ENCODE results near the gene IFNAR2. TPM values are rescaled to one million over a fixed set of nuclear protein-coding genes. Genes with fewer than 3 reads are reported as not detected.
"Not testable (repeated sequence)": the region's sequence is repeated elsewhere in the genome, so short reads cannot be mapped to it uniquely, and the experiment has no call there.

The IFNAR2 gene
- total RNA-seq, 1 experiment from 2014 or later = 28.2 TPM

- intact Hi-C loops (cut with micrococcal nuclease; ENCODE audit: unreplicated experiment) = no loop called here
- no TSS peak for BruUV-seq (replicated peaks)
- Histone ChIP-seq H3K4me1 (ENCODE audit: insufficient read depth, low read length, poor library complexity, severe bottlenecking) (no peaks in the 10 kb centered on the region), H3K27ac (ENCODE audit: low read depth, low read length, poor library complexity, severe bottlenecking) (no peak overlapping the region), H3K36me3 (ENCODE audit: insufficient read depth, low read length, poor library complexity, severe bottlenecking) (no peaks in the 10 kb centered on the region), H3K27me3 (replicated peaks; ENCODE audit: insufficient read depth, low read depth, low read length, poor library complexity) (no peaks in the 10 kb centered on the region), H3K9me3 (ENCODE audit: low read depth, low read length, poor library complexity, severe bottlenecking) (no peaks in the 10 kb centered on the region), H3K4me3 (ENCODE audit: low read depth, low read length, poor library complexity, severe bottlenecking) (no peak overlapping the region)
- no peak for DNase-seq (ENCODE audit: low spot score)
- ChIA-PET CTCF (no interaction called here), POLR2A (ENCODE audit: low non-redundant PET) (no interaction called here)
- no peak for TF ChIP-seq EZH2 (IDR thresholded peaks at IDR 0.05; ENCODE audit: borderline replicate concordance, low read depth, low read length, poor library complexity, severe bottlenecking)
- TF ChIP-seq, protein P1, sequence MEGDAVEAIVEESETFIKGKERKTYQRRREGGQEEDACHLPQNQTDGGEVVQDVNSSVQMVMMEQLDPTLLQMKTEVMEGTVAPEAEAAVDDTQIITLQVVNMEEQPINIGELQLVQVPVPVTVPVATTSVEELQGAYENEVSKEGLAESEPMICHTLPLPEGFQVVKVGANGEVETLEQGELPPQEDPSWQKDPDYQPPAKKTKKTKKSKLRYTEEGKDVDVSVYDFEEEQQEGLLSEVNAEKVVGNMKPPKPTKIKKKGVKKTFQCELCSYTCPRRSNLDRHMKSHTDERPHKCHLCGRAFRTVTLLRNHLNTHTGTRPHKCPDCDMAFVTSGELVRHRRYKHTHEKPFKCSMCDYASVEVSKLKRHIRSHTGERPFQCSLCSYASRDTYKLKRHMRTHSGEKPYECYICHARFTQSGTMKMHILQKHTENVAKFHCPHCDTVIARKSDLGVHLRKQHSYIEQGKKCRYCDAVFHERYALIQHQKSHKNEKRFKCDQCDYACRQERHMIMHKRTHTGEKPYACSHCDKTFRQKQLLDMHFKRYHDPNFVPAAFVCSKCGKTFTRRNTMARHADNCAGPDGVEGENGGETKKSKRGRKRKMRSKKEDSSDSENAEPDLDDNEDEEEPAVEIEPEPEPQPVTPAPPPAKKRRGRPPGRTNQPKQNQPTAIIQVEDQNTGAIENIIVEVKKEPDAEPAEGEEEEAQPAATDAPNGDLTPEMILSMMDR (conservative IDR thresholded peaks at IDR 0.05; ENCODE audit: low read depth, low read length) = no peak
These were observed 12.6 kb upstream of the IFNAR2 start for GRCh38 chr21:33217138-33217520.

- H3K9me3 ChIP-seq (ENCODE audit: low read depth, low read length, poor library complexity, severe bottlenecking) = no peaks in the 10 kb centered on the region
- no peak overlapping the region for H3K27ac ChIP-seq (ENCODE audit: low read depth, low read length, poor library complexity, severe bottlenecking)
- DNase-seq (ENCODE audit: low spot score) = no peak
- CTCF ChIA-PET = interaction anchor here (0.6 kb wide), 1 partner anchor 297 kb away, joined by 3 read pairs; no protein-coding TSS in a partner anchor
- H3K4me1 ChIP-seq (ENCODE audit: insufficient read depth, low read length, poor library complexity, severe bottlenecking) = no peaks in the 10 kb centered on the region
- POLR2A ChIA-PET (ENCODE audit: low non-redundant PET) = no interaction called here
- no peaks in the 10 kb centered on the region for H3K27me3 ChIP-seq (replicated peaks; ENCODE audit: insufficient read depth, low read depth, low read length, poor library complexity)
- no peak overlapping the region for H3K4me3 ChIP-seq (ENCODE audit: low read depth, low read length, poor library complexity, severe bottlenecking)
- no peak for TF ChIP-seq EZH2 (IDR thresholded peaks at IDR 0.05; ENCODE audit: borderline replicate concordance, low read depth, low read length, poor library complexity, severe bottlenecking)
- TF ChIP-seq, protein P1 (conservative IDR thresholded peaks at IDR 0.05; ENCODE audit: low read depth, low read length) = no peak
- no peaks in the 10 kb centered on the region for H3K36me3 ChIP-seq (ENCODE audit: insufficient read depth, low read length, poor library complexity, severe bottlenecking)
- intact Hi-C loops (cut with micrococcal nuclease; ENCODE audit: unreplicated experiment) = no loop called here
- BruUV-seq (replicated peaks) = no TSS peak
These were observed 10.4 kb upstream of the IFNAR2 start for GRCh38 chr21:33219300-33219699.

DNA sequence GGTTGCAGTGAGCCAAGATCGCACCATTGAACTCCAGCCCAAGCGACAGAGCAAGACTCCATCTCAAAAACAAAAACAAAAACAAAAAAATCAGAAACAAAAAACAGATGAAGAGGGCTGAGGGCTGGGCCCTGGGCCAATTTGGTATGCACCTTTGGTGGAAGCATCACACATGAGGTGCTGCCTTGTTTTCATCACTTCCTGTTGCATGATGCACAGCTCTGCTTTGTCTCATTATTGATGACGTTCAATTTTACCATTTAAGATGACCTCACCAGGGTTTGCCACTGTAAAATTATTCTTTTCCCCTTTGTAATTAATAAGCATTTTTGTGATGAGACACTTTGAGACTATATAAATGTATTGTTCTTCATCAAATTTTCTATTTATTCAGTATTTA is 9.8 kb upstream of the IFNAR2 start:
- H3K9me3 ChIP-seq (ENCODE audit: low read depth, low read length, poor library complexity, severe bottlenecking) = no peaks in the 10 kb centered on the region
- TF ChIP-seq EZH2 (IDR thresholded peaks at IDR 0.05; ENCODE audit: borderline replicate concordance, low read depth, low read length, poor library complexity, severe bottlenecking) = no peak
- TF ChIP-seq, protein P1 (conservative IDR thresholded peaks at IDR 0.05; ENCODE audit: low read depth, low read length) = no peak
- H3K4me3 ChIP-seq (ENCODE audit: low read depth, low read length, poor library complexity, severe bottlenecking) = no peak overlapping the region
- no peak for DNase-seq (ENCODE audit: low spot score)
- intact Hi-C loops (cut with micrococcal nuclease; ENCODE audit: unreplicated experiment) = no loop called here
- no peaks in the 10 kb centered on the region for H3K4me1 ChIP-seq (ENCODE audit: insufficient read depth, low read length, poor library complexity, severe bottlenecking)
- H3K27me3 ChIP-seq (replicated peaks; ENCODE audit: insufficient read depth, low read depth, low read length, poor library complexity) = no peaks in the 10 kb centered on the region
- no peaks in the 10 kb centered on the region for H3K36me3 ChIP-seq (ENCODE audit: insufficient read depth, low read length, poor library complexity, severe bottlenecking)
- BruUV-seq (replicated peaks) = no TSS peak
- ChIA-PET POLR2A (ENCODE audit: low non-redundant PET) (no interaction called here), CTCF (no interaction called here)
- H3K27ac ChIP-seq (ENCODE audit: low read depth, low read length, poor library complexity, severe bottlenecking) = no peak overlapping the region

GRCh38 chr21:33225376-33225775 is 4.4 kb upstream of the IFNAR2 start:
- H3K4me3 ChIP-seq (ENCODE audit: low read depth, low read length, poor library complexity, severe bottlenecking); H3K27ac ChIP-seq (ENCODE audit: low read depth, low read length, poor library complexity, severe bottlenecking); POLR2A ChIA-PET (ENCODE audit: low non-redundant PET); intact Hi-C loops (cut with micrococcal nuclease; ENCODE audit: unreplicated experiment); CTCF ChIA-PET; H3K4me1 ChIP-seq (ENCODE audit: insufficient read depth, low read length, poor library complexity, severe bottlenecking); H3K36me3 ChIP-seq (ENCODE audit: insufficient read depth, low read length, poor library complexity, severe bottlenecking); BruUV-seq (replicated peaks); DNase-seq (ENCODE audit: low spot score); H3K9me3 ChIP-seq (ENCODE audit: low read depth, low read length, poor library complexity, severe bottlenecking); H3K27me3 ChIP-seq (replicated peaks; ENCODE audit: insufficient read depth, low read depth, low read length, poor library complexity): not testable (repeated sequence)

Data from A673 (cell line).